Measurements from ENCODE around the gene CAMKK2. TPM values are rescaled to one million over a fixed set of nuclear protein-coding genes. Genes with fewer than 3 reads are reported as not detected.
A peak's percentile ranks its signal among the peaks of the same experiment; 100 is the strongest.
"Not testable (repeated sequence)": the region's sequence is repeated elsewhere in the genome, so short reads cannot be mapped to it uniquely, and the experiment has no call there.

Gene CAMKK2
- polyA plus RNA-seq, 10 donors: 17.7 to 29.5 (median 22.2) TPM

GRCh38 chr12:121280531-121280930 lies 16.0 kb downstream of the CAMKK2 start:
- not testable (repeated sequence) for DNase-seq

DNA sequence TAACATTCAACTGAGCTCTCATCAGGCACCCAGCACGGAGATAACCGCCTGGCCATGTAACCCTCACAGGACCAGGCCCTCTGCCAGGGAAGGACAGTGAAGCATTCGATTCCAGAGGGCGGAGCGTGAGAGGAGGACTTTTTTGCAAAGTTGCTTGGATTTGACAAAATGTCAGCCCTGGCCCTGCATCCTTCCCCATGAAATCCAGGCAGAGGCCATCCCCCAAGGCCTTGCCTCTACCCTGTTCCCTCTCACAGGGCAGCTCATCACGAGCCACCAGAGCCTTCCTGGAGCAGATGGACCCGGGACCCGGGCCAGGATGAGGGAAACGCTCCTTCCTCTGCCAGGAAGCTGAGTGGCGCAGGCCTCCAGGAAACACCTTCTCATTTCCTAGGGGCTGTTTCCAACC lies 17.0 kb downstream of the CAMKK2 start:
- DNase-seq: peak in 2 of 3 donors; percentile 27 to 53

GRCh38 chr12:121279071-121279375 lies 17.5 kb downstream of the CAMKK2 start:
- DNase-seq: no peak

DNA sequence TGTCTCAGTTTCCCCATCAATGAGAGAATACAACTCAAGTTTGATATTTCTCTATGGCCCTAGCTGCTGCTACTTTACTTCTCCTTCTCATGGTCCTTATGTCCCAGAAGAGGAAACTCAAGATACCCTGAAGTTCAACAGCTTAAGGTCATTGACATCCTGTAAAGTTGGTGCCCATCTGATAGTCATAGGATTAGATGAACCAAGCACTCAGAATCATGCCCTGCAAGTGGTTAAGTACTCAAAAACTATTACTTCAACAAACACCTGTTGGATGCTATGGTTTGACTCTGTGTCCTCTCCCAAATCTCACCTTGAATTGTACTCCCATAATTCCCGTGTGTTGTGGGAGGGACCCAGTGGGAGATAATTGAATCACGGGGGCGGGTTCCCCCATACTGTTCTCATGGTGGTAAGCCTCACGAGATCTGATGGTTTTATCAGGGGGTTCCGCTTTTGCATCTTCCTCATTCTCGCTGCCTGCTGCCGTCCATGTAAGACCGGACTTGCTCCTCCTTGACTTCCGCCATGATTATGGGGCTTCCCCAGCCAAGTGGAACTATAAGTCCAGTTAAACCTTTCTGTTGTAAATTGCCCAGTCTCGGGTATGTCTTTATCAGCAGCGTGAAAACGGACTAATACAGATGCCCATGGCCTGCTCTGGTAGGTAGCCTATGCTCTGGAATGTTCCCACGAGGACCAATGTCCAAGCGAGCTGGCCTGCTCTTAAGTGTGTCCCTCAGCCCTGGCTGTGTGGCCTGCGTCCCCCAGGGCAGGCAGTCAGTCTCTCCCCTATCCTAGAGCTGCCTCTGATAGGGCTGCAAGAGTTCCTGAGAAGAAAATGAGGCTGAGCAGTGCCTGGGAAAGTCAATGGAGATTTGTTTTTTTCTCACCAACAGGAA lies 18.1 kb downstream of the CAMKK2 start:
- DNase-seq: no peak

GRCh38 chr12:121277374-121277759 lies 19.1 kb downstream of the CAMKK2 start:
- no peak for DNase-seq

- no peak for DNase-seq
These were observed 22.3 kb downstream of the CAMKK2 start for GRCh38 chr12:121274036-121274763.

GRCh38 chr12:121273364-121273896 lies 23.1 kb downstream of the CAMKK2 start:
- DNase-seq: no peak

DNA sequence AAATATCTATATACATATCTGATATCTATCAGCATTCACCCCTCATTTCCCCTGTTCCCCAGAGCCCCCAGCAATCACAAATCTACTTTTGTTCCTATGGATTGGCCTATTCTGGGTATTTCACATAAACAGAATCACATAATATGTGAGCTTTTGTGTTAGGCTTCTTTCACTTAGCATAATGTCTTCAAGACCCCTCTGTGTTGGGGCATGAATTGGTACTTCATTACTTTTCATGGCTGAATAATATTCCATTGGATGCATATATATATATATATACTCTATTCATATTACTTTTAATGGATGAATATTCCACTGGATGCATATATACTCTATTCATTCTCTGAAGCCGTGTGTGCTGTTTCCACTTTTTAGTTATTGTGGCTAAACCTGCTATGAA lies 28.7 kb downstream of the CAMKK2 start:
- DNase-seq: no peak

GRCh38 chr12:121264951-121265515 lies 31.5 kb downstream of the CAMKK2 start:
- DNase-seq: no peak

- no peak for DNase-seq
These were observed 32.4 kb downstream of the CAMKK2 start for GRCh38 chr12:121264135-121264534.

- no peak for DNase-seq
These were observed 33.1 kb downstream of the CAMKK2 start for GRCh38 chr12:121263206-121263935.

DNA sequence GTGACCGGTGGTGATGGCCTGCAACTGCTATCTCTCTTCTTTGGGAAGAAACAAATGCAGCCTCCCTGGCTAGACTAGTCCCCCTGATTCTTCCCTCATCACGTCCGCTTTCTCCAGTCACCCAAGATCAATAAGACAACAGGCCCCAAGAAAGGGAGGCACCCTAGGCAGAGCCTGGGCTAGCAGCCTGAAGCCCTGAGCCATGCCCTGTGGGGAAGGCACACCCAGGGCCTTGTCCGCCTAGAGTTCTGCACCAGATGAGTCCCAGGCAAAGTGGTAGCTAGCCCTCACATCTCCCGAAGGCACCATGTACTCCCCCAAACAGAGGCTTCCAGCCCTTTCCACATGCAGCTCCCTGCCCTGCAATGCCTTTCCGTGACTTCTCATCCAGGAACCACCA lies 35.1 kb downstream of the CAMKK2 start:
- no peak for DNase-seq

DNA sequence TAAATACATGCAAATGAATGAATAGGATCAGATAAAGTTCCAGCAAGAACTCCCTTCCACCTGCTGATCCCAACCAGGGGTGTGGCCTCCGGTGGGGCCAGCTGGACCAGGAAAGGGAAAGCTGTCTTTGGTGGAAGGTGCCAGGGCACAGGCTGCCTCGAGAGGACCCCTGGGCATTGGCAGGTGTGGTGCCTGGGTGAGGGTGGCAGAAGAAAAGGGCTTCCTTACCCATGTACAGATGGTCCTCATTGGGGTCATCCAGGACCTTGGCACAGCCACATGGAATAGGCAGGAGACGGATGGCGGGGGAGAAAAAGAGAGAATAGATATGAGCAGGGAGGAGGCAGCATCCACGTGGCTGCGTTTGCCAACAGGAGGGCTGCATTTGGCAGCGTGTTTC lies 36.4 kb downstream of the CAMKK2 start:
- no peak for DNase-seq

- no peak for DNase-seq
These were observed 37.4 kb downstream of the CAMKK2 start for GRCh38 chr12:121259074-121259473.

DNA sequence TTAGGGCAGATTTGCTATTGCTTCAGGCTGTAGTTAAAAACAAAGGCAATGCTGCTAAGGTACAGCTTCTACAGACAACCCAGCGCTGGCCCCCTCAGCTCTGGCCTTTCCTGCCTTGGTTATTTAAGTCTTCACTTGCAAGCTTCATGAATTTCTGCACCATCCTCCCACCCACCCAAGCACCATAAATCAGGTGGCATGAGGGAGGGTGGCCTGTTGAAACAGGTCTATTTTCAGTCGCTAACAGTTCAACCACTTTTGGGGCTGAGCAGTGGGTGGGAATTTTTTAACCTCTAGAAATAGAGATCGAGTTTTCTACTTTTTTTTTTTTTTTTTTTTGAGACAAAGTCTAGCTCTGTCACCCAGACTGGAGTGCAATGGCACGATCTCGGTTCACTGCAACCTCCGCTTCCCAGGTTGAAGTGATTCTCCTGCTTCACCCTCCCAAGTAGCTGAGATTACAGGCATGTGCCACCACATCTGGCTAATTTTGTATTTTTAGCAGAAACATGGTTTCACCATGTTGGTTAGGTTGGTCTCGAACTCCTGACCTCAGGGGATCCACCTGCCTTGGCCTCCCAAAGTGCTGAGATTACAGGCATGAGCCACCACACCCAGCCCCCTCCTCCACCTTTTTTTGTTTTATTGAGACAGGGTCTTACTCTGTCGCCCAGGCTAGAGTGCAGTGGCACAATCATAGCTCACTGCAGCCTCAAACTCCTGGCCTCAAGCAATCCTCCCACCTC lies 38.6 kb downstream of the CAMKK2 start:
- DNase-seq: not testable (repeated sequence)

DNA sequence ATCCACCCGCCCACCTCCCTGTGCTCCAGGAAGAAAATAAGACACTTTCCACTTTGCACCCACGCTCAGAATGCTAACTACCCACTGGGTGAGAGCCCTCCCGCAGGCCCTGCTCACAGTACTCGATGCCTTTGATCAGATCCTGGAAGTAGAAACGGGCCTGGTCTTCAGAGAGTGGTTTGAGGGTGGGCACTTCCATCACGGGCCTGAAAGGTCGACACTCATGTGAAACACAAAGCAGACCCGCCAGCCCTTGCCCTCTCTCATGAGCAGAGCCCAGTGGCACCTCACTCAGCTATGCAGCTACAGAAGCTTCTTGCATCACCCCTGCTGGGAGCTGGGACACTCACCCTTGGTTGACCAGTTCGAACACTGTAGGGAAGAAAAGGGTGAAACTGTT lies 41.1 kb downstream of the CAMKK2 start:
- no peak for DNase-seq

DNA sequence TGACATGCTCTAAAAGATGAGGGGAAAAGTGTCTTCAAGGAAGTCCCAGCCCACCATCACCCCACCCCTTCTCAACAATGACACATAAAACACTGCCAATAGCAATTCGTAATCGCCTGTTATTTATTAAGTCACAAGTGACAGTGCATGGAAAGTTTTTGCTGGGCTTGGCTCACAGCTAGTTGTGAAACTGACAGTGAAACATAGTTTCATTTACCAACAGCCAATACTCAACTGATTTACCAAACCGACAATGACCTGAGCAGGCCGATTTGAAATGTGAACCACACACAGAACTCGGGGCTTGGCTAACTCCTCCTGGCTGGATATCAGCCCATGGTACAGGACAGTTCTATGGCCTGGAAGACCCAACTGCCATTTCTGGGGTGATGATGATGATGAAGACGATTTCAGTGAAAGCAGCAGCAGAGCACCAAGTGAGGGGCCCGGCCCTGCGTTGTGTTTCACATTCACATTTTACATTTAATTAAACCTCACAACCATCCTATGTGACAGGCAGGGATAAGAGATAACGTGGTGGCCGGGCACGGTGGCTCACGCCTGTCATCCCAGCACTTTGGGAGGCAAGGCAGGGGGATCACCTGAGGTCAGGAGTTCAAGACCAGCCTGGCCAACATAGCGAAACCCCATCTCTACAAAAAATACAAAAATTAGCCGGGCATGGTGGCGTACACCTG lies 42.7 kb downstream of the CAMKK2 start:
- DNase-seq: no peak

DNA sequence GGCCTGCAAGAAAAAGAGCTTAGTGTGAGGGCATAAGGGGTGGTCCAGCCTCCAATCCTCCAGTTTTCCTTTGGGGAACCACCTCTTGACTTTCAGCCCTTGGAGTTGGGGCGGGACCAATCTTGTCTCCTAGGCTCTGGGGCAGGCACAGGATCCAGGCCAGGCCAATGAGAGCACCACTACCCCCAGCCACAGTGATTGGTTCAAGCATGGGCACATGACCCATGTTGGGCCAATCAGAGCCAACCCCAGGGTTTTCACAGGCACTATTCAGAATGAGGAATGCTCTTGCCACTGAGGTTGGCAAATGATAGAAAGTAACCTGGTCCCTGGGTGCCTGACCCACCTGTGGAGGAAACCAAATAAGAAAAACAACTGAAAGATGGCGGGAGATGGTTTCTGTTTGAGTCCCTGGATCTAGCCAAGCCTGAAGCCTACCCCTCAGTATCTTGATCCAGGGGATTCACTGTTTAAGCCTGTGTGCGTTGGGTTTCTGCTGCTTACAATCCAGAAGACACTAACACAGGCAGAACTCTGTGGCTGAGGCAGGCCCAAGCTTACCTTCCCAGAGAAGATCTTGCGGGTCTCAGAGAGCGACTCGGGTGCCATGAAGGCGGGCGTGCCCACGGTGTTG lies 43.7 kb downstream of the CAMKK2 start:
- DNase-seq: no peak

GRCh38 chr12:121251838-121252237 lies 44.7 kb downstream of the CAMKK2 start:
- no peak for DNase-seq

GRCh38 chr12:121250359-121250758 lies 46.1 kb downstream of the CAMKK2 start:
- DNase-seq: no peak

Data from muscle of back (tissue), 11 donors.